A673 (cell line): ENCODE measurements around the gene EEF1A2. TPM values are rescaled to one million over a fixed set of nuclear protein-coding genes. Genes with fewer than 3 reads are reported as not detected.

ENCODE experiments used
- BruUV-seq: library from RNA; stranded (reverse); fragments of 400-500 nt; replicated peaks from 2 replicates; lab custom pipeline; 2021; lab: Mats Ljungman, UMichigan
- CTCF ChIA-PET: fragments of 300-600 bp; sonication (Branson Sonifier 250); formaldehyde crosslinking; loops from one replicate; lab custom pipeline; 2022; ENCODE audit warnings: antibody characterized with exemption; lab: Charles Lee
- POLR2A ChIA-PET: fragments of 300-600 bp; sonication (Branson Sonifier 250); formaldehyde crosslinking; loops from one replicate; lab custom pipeline; 2022; ENCODE audit warnings: antibody characterized with exemption; ENCODE audit not compliant: low non-redundant PET; lab: Charles Lee
- DNase-seq: peaks from one replicate; pipeline ENCODE4 v3.0.0-alpha.2; 2015; ENCODE audit warnings: low spot score
- H3K27ac ChIP-seq: fragments of 200-600 bp; sonication (generic); 2 replicates; pipeline ENCODE4 v1.5.1; 2016; ENCODE audit warnings: mixed run types, low read depth, mild to moderate bottlenecking, mixed read lengths, antibody characterized with exemption, low read length; ENCODE audit not compliant: poor library complexity, severe bottlenecking
- H3K27me3 ChIP-seq: fragments of 200-600 bp; sonication (generic); replicated peaks from 2 replicates; pipeline ENCODE4 v1.6.1; 2017; ENCODE audit warnings: mixed run types, low read depth, mild to moderate bottlenecking, mixed read lengths, antibody characterized with exemption, low read length; ENCODE audit not compliant: insufficient read depth, poor library complexity
- H3K36me3 ChIP-seq: fragments of 200-600 bp; sonication (generic); 2 replicates; pipeline ENCODE4 v1.6.1; 2016; ENCODE audit warnings: mixed run types, mild to moderate bottlenecking, mixed read lengths, antibody characterized with exemption, low read length; ENCODE audit not compliant: insufficient read depth, poor library complexity, severe bottlenecking
- H3K4me1 ChIP-seq: fragments of 200-600 bp; sonication (generic); 2 replicates; pipeline ENCODE4 v1.6.1; 2017; ENCODE audit warnings: mixed run types, mild to moderate bottlenecking, mixed read lengths, antibody characterized with exemption, low read length; ENCODE audit not compliant: insufficient read depth, poor library complexity, severe bottlenecking
- H3K4me3 ChIP-seq: fragments of 200-600 bp; sonication (generic); 2 replicates; pipeline ENCODE4 v1.5.1; 2016; ENCODE audit warnings: low read depth, mixed run types, mild to moderate bottlenecking, mixed read lengths, low read length; ENCODE audit not compliant: poor library complexity, severe bottlenecking
- H3K9me3 ChIP-seq: fragments of 200-600 bp; sonication (generic); 2 replicates; pipeline ENCODE4 v1.6.1; 2016; ENCODE audit warnings: mixed run types, low read depth, mild to moderate bottlenecking, mixed read lengths, antibody characterized with exemption, low read length; ENCODE audit not compliant: poor library complexity, severe bottlenecking
- CTCF ChIP-seq: fragments of 300-800, 200-600 bp; sonication (generic); conservative IDR thresholded peaks from 2 replicates; pipeline ENCODE4 v1.5.1; 2017; ENCODE audit warnings: low read depth, mild to moderate bottlenecking, antibody characterized with exemption, low read length, moderate library complexity, mixed read lengths
- EZH2 ChIP-seq: fragments of 200-600 bp; sonication (generic); IDR thresholded peaks from 2 replicates; pipeline ENCODE4 v1.6.1; 2017; ENCODE audit warnings: borderline replicate concordance, low read depth, mild to moderate bottlenecking, mixed read lengths, antibody characterized with exemption, low read length; ENCODE audit not compliant: poor library complexity, severe bottlenecking
- intact Hi-C: fragments of 100-400 bp; cut with micrococcal nuclease; formaldehyde crosslinking; loops from one replicate; pipeline ENCODE4 v1.10.0; 2022; ENCODE audit not compliant: unreplicated experiment
- total RNA-seq: library from RNA; stranded (reverse); gene quantifications from 2 replicates; pipeline ENCODE4 v1.2.3, GENCODE V29; 2021

Gene EEF1A2
- total RNA-seq, 1 experiment from 2014 or later = 7.5 TPM

- Histone ChIP-seq H3K27ac (no peak within 1 kb of the TSS), H3K4me3 (peak within 1 kb of the TSS; percentile 18), H3K9me3 (no peaks in the 10 kb centered on the region), H3K4me1 (peaks cover 5% of the 10 kb centered on the region), H3K27me3 (no peaks in the 10 kb centered on the region), H3K36me3 (no peaks in the 10 kb centered on the region)
- no TSS peak for BruUV-seq
- TF ChIP-seq CTCF (no peak), EZH2 (no peak)
- POLR2A ChIA-PET = no interaction called here
- CTCF ChIA-PET = interaction anchor here (1.0 kb wide), 1 partner anchor 437 kb away, joined by 6 read pairs; no protein-coding TSS in a partner anchor
- intact Hi-C loops = loop anchor here (5.0 kb wide), 3 partner anchors 250 to 585 kb away; partner anchors contain the start of gene SAMD10
- DNase-seq = no peak
These were observed 38.2 kb upstream of the EEF1A2 start, which contains the start of gene PTK6 for GRCh38 chr20:63536997-63537524. PTK6 (minus strand) TSS chr20:63537376; CDS start chr20:63537314, 62 bp downstream.

- no peaks in the 10 kb centered on the region for H3K27me3 ChIP-seq
- ChIA-PET POLR2A (no interaction called here), CTCF (interaction anchor here (0.6 kb wide), 1 partner anchor 134 kb away, joined by 3 read pairs; no protein-coding TSS in a partner anchor)
- H3K36me3 ChIP-seq = no peaks in the 10 kb centered on the region
- H3K4me1 ChIP-seq = peaks cover 5% of the 10 kb centered on the region
- intact Hi-C loops = loop anchor here (5.0 kb wide), 3 partner anchors 251 to 586 kb away; partner anchors contain the start of gene SAMD10
- H3K4me3 ChIP-seq = no peak overlapping the region
- no peaks in the 10 kb centered on the region for H3K9me3 ChIP-seq
- no peak overlapping the region for H3K27ac ChIP-seq
- no TSS peak for BruUV-seq
- DNase-seq = peak; percentile 52
- TF ChIP-seq CTCF (no peak), EZH2 (no peak)
These were observed 37.5 kb upstream of the EEF1A2 start for GRCh38 chr20:63536241-63536977.

DNA sequence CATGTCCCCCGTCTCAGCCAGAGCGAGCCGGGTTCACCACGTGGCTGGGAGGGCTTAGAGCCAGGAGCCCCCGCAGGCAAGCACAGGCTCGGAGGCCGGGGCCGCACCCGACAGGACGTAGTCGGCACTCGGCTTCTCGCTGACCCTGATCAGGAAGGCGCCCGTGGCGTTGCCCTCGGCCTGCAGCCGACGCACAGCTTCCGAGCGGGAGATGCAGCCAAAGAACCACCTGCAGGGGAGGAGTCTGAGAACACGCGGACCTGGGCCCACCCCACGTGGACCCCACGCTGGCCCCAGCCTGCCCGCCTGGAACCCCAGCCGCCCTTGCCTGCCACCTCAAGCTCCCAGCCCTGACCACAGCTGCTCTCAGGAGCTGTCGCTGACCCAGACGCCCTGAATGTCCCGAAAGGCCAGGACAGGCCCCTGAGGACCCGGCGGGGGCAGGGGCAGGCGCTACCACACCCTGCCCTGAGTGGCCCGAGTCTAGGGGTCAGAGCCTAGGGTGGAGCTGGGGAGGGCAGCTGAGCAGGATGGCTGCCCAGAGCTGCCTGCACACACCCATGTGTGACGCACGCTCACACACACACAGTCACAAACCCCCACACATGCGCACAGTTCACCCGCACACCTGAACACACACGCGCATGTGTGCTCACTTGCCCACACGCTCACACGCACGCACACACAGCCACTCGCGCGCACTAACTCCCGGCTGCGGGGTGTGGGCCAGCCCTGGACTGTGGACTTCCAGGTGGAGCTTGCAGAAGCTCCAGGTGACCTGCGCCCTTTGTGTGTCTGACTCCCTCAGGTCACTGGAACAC is 36.2 kb upstream of the EEF1A2 start:
- Histone ChIP-seq H3K27ac (no peak overlapping the region), H3K4me1 (peaks cover 5% of the 10 kb centered on the region), H3K27me3 (no peaks in the 10 kb centered on the region), H3K4me3 (no peak overlapping the region), H3K36me3 (no peaks in the 10 kb centered on the region), H3K9me3 (no peaks in the 10 kb centered on the region)
- intact Hi-C loops = loop anchor here (5.0 kb wide), 3 partner anchors 252 to 587 kb away; partner anchors contain the start of gene SAMD10
- TF ChIP-seq CTCF (no peak), EZH2 (no peak)
- ChIA-PET POLR2A (no interaction called here), CTCF (no interaction called here)
- no TSS peak for BruUV-seq
- peak; percentile 36 for DNase-seq
